PC-3 (cell line): ENCODE data around the gene ZNF275.

Experiments
- EZH2 ChIP-seq: fragments of 300-600 bp; sonication (generic); IDR thresholded peaks from one replicate; pipeline ENCODE4 v1.6.1; 2017; ENCODE audit warnings: antibody characterized with exemption, mild to moderate bottlenecking, low read length; ENCODE audit not compliant: unreplicated experiment
- EZH2phosphoT487 ChIP-seq: fragments of 300-600 bp; sonication (generic); IDR thresholded peaks from 2 replicates; pipeline ENCODE4 v1.6.1; 2018; ENCODE audit warnings: mild to moderate bottlenecking, antibody characterized with exemption, low read length, borderline replicate concordance
- TF ChIP-seq, protein P1 (sequence below): fragments of 300-600 bp; sonication (generic); conservative IDR thresholded peaks from 2 replicates; pipeline ENCODE4 v1.5.1; 2017; ENCODE audit warnings: antibody characterized with exemption, low read depth, mild to moderate bottlenecking, low read length

GRCh38 chrX:153375571-153375970 lies 41.6 kb downstream of the ZNF275 start:
- TF ChIP-seq, protein P1, sequence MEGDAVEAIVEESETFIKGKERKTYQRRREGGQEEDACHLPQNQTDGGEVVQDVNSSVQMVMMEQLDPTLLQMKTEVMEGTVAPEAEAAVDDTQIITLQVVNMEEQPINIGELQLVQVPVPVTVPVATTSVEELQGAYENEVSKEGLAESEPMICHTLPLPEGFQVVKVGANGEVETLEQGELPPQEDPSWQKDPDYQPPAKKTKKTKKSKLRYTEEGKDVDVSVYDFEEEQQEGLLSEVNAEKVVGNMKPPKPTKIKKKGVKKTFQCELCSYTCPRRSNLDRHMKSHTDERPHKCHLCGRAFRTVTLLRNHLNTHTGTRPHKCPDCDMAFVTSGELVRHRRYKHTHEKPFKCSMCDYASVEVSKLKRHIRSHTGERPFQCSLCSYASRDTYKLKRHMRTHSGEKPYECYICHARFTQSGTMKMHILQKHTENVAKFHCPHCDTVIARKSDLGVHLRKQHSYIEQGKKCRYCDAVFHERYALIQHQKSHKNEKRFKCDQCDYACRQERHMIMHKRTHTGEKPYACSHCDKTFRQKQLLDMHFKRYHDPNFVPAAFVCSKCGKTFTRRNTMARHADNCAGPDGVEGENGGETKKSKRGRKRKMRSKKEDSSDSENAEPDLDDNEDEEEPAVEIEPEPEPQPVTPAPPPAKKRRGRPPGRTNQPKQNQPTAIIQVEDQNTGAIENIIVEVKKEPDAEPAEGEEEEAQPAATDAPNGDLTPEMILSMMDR = no peak
- TF ChIP-seq EZH2 = no peak
- TF ChIP-seq EZH2phosphoT487 = no peak
